GM18858 (cell line): Measurements from ENCODE around the gene ANKRD12.

Source experiments
- ATAC-seq: cut with Tn5 transposase; IDR thresholded peaks from one replicate; pipeline ENCODE4 v1.9.1; 2021; ENCODE audit not compliant: unreplicated experiment

The ANKRD12 gene

GRCh38 chr18:9334973-9335696 is 198.6 kb downstream of the ANKRD12 start:
- ATAC-seq, result peak; percentile 21
